NCI-H446 (cell line): ENCODE data around the gene CCDC124.

Experiments used
- DNase-seq, 2 experiments: peaks; one replicate each; lab custom pipeline; 2025; lab: John Stamatoyannopoulos, UW

The CCDC124 gene

DNA sequence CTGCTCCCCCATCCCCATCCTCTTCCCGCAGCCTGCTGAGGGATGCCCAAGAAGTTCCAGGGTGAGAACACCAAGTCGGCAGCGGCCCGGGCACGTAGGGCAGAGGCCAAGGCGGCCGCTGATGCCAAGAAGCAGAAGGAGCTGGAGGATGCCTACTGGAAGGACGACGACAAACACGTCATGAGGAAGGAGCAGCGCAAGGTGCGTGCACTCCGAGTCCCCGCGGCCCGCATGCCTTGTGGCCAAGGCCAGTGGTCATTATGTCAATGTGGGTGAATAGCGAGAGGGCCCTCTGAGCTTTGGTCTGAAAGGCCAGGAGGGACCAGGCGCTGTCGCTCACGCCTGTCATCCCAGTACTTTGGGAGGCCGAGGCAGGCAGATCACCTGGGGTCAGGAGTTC, 3.6 kb downstream of the CCDC124 start:
- no peak for DNase-seq

DNA sequence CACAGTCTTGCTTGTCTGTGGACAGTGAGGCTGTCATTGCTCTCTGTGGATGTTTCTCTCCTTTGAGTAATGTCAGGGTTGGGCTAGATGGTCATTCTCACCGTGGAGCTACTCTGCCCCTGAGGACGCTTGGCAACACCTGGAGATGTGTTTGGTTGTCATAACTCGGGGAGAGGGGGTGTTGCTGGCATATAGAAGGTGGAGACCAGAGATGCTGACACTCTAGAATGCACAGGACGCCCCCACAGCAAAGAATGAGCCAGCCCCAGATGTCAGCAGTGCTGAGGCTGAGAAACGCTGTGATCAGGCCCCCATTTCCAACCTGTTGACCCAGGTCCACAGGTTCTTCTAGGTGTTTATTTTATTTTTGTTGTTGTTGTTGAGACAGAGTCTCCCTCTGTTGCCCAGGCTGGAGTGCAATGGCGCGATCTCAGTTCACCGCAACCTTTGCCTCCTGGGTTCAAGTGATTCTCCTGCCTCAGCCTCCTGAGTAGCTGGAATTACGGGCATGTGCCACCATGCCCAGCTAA, 4.6 kb downstream of the CCDC124 start:
- DNase-seq: no peak

GRCh38 chr19:17938092-17938845, 5.5 kb downstream of the CCDC124 start:
- DNase-seq: peak; percentile 44 to 75

- no peak for DNase-seq
Observed at GRCh38 chr19:17942181-17942580, 9.4 kb downstream of the CCDC124 start.

DNA sequence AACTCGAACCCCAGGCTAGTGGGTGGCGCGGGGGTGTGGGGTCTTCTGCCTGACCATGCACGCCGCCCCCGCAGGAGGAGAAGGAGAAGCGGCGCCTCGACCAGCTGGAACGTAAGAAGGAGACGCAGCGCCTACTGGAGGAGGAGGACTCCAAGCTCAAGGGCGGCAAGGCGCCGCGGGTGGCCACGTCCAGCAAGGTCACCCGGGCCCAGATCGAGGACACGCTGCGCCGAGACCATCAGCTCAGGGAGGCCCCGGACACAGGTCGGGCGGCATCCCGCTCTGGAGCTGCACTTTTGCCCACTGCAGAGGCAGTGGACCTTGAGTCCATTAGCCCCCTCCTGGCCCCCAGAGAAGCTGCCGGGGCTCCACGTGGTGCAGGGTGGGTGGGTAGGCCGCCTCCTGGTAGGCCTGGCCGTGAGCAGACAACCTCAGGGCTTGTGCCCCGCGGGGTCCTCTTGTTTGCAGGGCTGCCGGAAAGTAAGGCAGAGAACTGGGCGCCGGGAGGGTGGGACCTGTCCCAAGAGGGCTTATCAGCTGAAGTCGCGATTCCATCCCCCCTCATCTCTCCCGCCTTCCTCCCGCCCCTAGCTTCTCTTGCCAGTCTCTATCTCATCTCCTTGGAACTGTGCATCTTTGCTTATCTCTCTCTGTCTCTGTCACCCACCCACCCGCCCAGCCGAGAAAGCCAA, 9.9 kb downstream of the CCDC124 start:
- DNase-seq: no peak

GRCh38 chr19:17943274-17944221, 10.7 kb downstream of the CCDC124 start:
- DNase-seq: no peak

DNA sequence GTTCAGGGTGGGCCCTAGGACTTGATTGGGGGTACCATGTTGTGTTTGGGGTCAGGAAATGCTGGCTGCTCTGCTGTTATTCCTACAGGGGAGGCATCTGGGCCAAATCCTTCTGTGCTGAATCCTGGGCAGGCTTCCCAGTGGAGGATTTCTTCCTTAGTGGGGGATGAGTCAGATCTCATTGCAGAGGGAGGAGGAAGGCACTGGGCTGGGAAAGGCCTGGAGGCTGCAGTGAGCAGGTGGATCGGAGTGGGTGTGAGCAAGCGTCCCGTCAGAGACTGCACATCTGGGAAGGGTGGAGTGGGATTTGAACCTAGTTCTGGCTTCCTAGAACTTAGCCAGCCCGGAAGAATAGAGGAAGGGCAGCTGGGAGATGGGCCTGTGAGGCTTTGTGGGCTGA, 11.5 kb downstream of the CCDC124 start:
- peak in 1 of 2 experiments; percentile 52 for DNase-seq

DNA sequence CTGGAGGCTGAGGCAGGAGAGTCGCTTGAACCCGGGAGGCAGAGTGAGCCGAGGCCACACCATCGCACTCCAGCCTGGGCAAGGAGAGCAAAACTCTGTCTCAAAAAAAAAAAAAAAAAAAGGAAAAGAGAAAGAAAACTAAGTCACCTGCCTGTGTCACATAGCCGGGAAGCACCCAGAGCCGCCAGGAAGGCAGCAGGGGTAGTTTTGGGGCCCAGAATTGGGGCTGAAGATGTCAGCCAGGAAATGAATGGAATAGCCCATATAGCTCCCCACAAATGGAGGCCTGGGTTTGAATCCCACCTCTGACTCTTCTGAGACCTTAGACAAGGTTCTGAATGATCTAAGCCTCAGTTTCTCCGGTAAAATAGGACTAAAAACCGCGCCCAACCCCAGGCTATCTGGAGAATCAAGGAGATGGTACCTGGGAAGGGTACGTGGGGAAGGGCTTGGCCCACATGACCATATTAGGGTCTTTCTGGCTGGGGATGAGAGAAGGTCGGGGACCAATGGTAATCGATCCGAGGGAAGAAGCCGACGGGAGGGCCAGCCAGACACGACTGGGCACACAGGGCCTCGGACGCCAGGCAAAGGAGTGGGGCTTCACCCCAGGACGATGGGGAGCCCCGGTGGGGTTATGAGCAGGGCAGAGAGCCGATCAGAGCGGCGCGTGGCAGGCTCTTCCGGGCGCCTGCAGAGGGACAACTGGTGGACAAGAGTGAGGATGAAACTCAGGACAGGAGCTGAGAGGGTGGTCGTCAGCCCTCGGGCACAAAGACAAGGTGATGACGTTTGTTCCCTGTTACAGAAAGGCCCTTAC, 14.4 kb downstream of the CCDC124 start:
- DNase-seq: no peak

- DNase-seq: peak; percentile 95 to 99
Observed at GRCh38 chr19:17947815-17948513, 15.1 kb downstream of the CCDC124 start.

DNA sequence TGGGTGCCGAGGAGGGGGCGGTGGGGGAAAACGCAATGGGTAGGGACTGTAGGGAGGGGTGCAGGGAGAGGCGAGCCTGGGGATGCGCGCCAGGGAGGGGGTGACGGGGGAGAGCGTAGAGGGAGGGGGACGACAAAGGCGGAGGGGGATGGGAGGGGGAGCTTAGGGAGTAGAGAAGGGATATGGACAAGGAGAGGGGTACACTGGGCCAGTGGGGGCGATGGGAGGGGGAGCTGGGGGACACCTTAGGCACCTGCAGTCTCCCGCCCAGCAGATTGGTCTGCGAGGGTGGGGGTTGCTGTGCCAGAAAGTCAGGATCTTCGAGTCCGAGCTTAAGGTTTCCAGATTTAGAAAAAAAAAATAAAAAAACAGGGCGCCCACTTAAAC, 15.7 kb downstream of the CCDC124 start:
- DNase-seq: no peak

GRCh38 chr19:17948931-17949930, 16.4 kb downstream of the CCDC124 start:
- DNase-seq: no peak

DNA sequence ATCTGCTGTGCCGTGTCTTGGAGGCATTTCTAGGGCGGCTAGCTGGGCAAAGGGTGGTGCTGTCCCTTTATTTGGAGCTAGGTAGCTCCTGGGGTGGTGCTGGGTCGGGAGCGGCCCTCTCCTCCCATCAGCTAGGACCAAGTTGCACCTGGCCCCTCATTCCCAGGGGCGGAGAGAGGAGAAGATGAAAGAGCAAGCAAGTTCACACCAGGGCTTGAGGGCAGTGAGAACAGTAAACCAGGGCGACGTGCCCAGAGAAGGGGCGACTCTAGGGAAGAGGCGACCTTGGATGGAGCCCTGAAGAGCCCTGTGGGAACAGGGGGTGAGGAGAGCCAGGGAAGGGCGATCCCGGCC, 17.1 kb downstream of the CCDC124 start:
- DNase-seq: no peak

GRCh38 chr19:17950310-17951156, 17.7 kb downstream of the CCDC124 start:
- DNase-seq: no peak

DNA sequence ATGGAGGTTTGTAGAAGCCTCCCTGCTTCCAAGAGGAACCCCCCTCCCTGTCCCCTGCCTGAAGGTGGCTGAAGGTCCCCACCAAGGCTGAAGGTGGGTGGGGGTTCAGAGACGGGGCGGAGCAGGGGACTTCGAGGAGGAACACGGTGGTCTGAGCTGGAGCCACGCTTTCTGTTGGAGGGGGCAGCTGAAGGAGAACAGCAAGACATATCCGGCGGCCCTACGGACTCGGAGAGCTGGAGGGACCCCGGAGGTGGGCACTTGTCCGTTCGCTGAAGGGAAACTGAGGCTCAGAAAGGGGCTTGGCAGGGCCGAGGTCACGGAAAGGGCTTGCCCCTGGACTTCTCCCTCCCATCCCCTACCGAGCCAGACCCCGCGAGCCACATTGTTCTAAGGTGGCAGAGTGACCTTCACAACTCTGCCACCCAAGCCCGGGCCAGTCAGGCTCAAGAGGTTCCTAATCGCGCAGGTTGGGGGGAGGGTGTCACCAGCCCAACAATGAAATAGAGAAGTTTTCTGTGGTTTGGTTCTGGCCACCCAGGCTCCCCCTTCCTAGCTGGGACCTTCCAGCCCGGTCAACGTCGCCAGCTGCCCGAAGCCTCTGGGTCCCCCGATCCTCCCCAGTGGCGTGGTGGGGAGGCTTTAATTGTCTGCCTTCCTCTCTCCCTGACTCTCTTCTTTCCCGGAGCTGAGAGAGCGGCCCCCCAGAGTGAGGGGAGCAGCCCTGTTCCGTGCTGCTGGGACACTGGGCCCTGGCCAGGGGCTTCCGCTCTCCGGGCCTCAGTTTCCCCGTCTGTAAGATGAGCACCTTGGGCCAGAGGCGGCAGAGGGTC, 18.6 kb downstream of the CCDC124 start:
- DNase-seq: no peak

DNA sequence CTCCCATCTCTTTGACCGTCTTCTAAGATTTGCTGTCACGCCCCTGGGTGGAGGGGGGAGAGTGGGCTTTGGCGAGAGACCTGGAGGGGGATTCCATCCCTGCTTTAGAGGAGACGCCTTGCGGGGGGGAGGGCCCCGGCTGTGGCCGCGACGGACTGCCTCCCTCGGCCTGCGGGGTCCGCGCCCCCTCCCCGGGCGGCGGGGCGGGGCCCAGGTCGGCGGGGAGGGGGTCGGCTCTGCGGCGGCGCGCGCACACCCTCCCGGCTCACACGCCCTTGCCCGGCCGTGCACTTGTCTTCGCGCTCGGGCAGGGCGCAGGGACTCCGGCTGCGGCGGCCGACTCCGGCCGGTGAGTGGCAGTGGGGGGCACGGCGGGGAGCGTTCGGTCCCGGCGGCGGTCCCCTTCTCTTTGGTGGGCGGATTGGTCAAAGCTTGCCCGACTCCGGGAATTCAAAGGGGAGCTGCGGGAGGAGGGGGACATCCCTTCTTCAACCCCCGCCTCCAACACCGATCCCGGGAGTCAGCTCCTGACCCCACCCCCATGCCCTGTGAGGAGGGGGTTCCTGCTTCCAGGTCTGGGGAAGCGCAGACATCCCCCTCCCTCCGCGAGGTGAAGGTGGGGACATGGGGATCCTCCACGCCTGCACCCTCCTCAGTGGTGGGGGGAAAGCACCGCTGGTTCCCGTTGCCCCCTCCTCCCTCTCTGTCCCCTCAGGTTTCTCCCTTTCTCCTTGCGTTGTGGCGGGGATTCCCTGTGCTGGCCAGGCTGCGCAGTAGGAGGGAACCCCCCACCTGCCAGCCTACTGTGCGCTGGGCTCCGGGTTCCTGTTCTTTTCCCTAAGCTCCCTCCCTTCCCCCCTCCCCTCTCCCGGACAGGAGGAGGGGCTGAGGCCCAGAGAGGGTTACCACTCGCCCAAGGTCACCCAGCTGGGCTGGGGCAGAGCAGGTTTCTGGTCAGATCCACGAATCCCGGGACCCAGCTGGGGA, 19.5 kb downstream of the CCDC124 start:
- DNase-seq: no peak

- no peak for DNase-seq
Observed at GRCh38 chr19:17953316-17953801, 20.5 kb downstream of the CCDC124 start.
